Esophagus squamous epithelium (tissue), 5 donors: ENCODE data around the gene C20orf141. TPM values are rescaled to one million over a fixed set of nuclear protein-coding genes. Genes with fewer than 3 reads are reported as not detected.

ENCODE experiments used
- DNase-seq: peaks from one replicate; lab custom pipeline; 2025; lab: John Stamatoyannopoulos, UW
- H3K27ac ChIP-seq, 4 donors: fragments of 200-600 bp; sonication (generic); one replicate each; pipeline ENCODE4 v1.5.1; 2016 to 2019; ENCODE audit warnings: mild to moderate bottlenecking in 1 of 4
- H3K27me3 ChIP-seq, 4 donors: fragments of 200-600 bp; sonication (generic); 1 replicate in 3 of 4; 2 replicates in 1 of 4; pipeline versions ENCODE4 v1.5.1 to v1.6.0; 2017 to 2021; ENCODE audit warnings: antibody characterized with exemption in 1 of 4
- H3K36me3 ChIP-seq, 3 donors: fragments of 200-600 bp; sonication (generic); one replicate each; pipeline ENCODE4 v1.5.1; 2016 to 2019
- H3K4me1 ChIP-seq, 3 donors: fragments of 200-600 bp; sonication (generic); one replicate each; pipeline ENCODE4 v1.5.1; 2017 to 2019
- H3K4me3 ChIP-seq, 4 donors: fragments of 200-600 bp; sonication (generic); 1 replicate in 3 of 4; 2 replicates in 1 of 4; pipeline ENCODE4 v1.5.1; 2016 to 2019; ENCODE audit warnings: mild to moderate bottlenecking in 2 of 4, moderate library complexity in 1 of 4
- H3K9me3 ChIP-seq, 3 donors: fragments of 200-600 bp; sonication (generic); one replicate each; pipeline ENCODE4 v1.5.1; 2016 to 2019
- CTCF ChIP-seq, 6 experiments: fragments of 450-650 bp in 4 of 6; fragments of 200-600 bp in 2 of 6; sonication (generic) in 2 of 6; IDR thresholded peaks; one replicate each; pipeline ENCODE4 v1.5.1; 2016 to 2019; ENCODE audit warnings: antibody characterized with exemption in 6 of 6, mild to moderate bottlenecking in 4 of 6, moderate library complexity in 4 of 6
- POLR2A ChIP-seq, 4 donors: fragments of 450-650 bp; IDR thresholded peaks; one replicate each; pipeline ENCODE4 v1.6.1; 2017; ENCODE audit warnings: antibody characterized with exemption in 4 of 4, mild to moderate bottlenecking in 4 of 4, moderate library complexity in 3 of 4
- WGBS, 2 donors: methylation state at CpG; one replicate each; pipeline ENCODE4 v1.1.5; 2018; 5-methylcytosine and 5-hydroxymethylcytosine counted together
- intact Hi-C: fragments of 100-400 bp; cut with DNase I; formaldehyde crosslinking; loops from one replicate; pipeline ENCODE4 v1.15.0; 2022
- total RNA-seq, 4 donors: library from RNA; depleted of rRNA; stranded (reverse); fragments of >200 nt; gene quantifications; one replicate each; pipeline ENCODE4 v1.1.0, GENCODE V29; 2016
- donor health status: DM: yes; HTN: yes; CAD: no.

C20orf141 gene
- total RNA-seq, 4 donors from 2014 or later = not detected

GRCh38 chr20:2799688-2800520, 14.9 kb upstream of the C20orf141 start:
- TF ChIP-seq POLR2A (IDR thresholded peaks at IDR 0.05) = no peak
- H3K27me3 ChIP-seq = peaks cover under 1 to 97% (median 9%) of the 10 kb centered on the region in 4 donors
- intact Hi-C loops = no loop called here
- no peak overlapping the region for H3K27ac ChIP-seq
- no peaks in the 10 kb centered on the region for H3K36me3 ChIP-seq
- H3K4me1 ChIP-seq = peaks cover 13 to 42% (median 19%) of the 10 kb centered on the region in 3 donors
- no peak for DNase-seq
- WGBS, 2 donors = 7 to 37% methylated on average over 8 to 37 of the region's 61 CpGs
- peak overlapping the region; percentile 7 to 62 (median 34) for H3K4me3 ChIP-seq
- no peaks in the 10 kb centered on the region for H3K9me3 ChIP-seq

GRCh38 chr20:2800521-2801285, 14.1 kb upstream of the C20orf141 start, which contains the start of gene CPXM1:
TSS of gene CPXM1 (minus strand) at chr20:2800627. CDS start at chr20:2800572, 55 bp downstream.
- no peaks in the 10 kb centered on the region for H3K9me3 ChIP-seq
- peaks cover 8 to 100% (median 17%) of the 10 kb centered on the region in 4 donors for H3K27me3 ChIP-seq
- TF ChIP-seq CTCF (IDR thresholded peaks at IDR 0.05) (no peak), POLR2A (IDR thresholded peaks at IDR 0.05) (no peak)

GRCh38 chr20:2801286-2801728, 13.5 kb upstream of the C20orf141 start:
- WGBS, 2 donors = 4 to 10% methylated on average over 8 to 10 of the region's 13 CpGs
- H3K27me3 ChIP-seq = peaks cover 8 to 100% (median 20%) of the 10 kb centered on the region in 4 donors
- no peaks in the 10 kb centered on the region for H3K9me3 ChIP-seq
- no peak for DNase-seq
- H3K27ac ChIP-seq = no peak overlapping the region
- H3K4me3 ChIP-seq = peak overlapping the region in 2 of 4 donors; percentile 26 to 62
- no peaks in the 10 kb centered on the region for H3K36me3 ChIP-seq
- H3K4me1 ChIP-seq = peaks cover 13 to 49% (median 19%) of the 10 kb centered on the region in 3 donors
- TF ChIP-seq CTCF (IDR thresholded peaks at IDR 0.05) (no peak), POLR2A (IDR thresholded peaks at IDR 0.05) (no peak)
- intact Hi-C loops = no loop called here

More at GRCh38 chr20:2800521-2801285, 14.1 kb upstream of the C20orf141 start, which contains the start of gene CPXM1:
- DNase-seq = no peak
- Histone ChIP-seq H3K27ac (no peak within 1 kb of the TSS), H3K36me3 (no peaks in the 10 kb centered on the region), H3K4me1 (peaks cover 13 to 49% (median 19%) of the 10 kb centered on the region in 3 donors), H3K4me3 (peak within 1 kb of the TSS; percentile 7 to 62 (median 34))
- WGBS, 2 donors = 6 to 15% methylated on average over 12 to 21 of the region's 52 CpGs
- intact Hi-C loops = no loop called here

GRCh38 chr20:2804041-2804828, 10.6 kb upstream of the C20orf141 start:
- intact Hi-C loops = no loop called here
- TF ChIP-seq CTCF (IDR thresholded peaks at IDR 0.05) (no peak), POLR2A (IDR thresholded peaks at IDR 0.05) (no peak)
- Histone ChIP-seq H3K27me3 (peaks cover 8 to 97% (median 20%) of the 10 kb centered on the region in 4 donors), H3K27ac (no peak overlapping the region), H3K4me1 (peaks cover 13 to 36% (median 16%) of the 10 kb centered on the region in 3 donors), H3K36me3 (no peaks in the 10 kb centered on the region), H3K4me3 (no peak overlapping the region), H3K9me3 (no peaks in the 10 kb centered on the region)
- DNase-seq = no peak
- 58 to 69% methylated on average over 14 to 16 of the region's 16 CpGs for WGBS, 2 donors
